Measurements from ENCODE around the gene PKM. TPM values are rescaled to one million over a fixed set of nuclear protein-coding genes. Genes with fewer than 3 reads are reported as not detected.

Gene PKM
- total RNA-seq, 2 donors from 2014 or later = 2,571 to 3,146 TPM

GRCh38 chr15:72200395-72201237 is 30.4 kb downstream of the PKM start:
- Mint-ChIP-seq H3K4me3 (peak overlapping the region; percentile 41), H3K27me3 (no peaks in the 10 kb centered on the region), H3K4me1 (peaks cover 31% of the 10 kb centered on the region), H3K27ac (peak overlapping the region; percentile 85), H3K9me3 (no peaks in the 10 kb centered on the region), H3K36me3 (ENCODE audit: low read depth) (peaks cover 81% of the 10 kb centered on the region)
- no peak for ATAC-seq (replicated peaks)

- peak; percentile 47 for ATAC-seq (replicated peaks)
- Mint-ChIP-seq H3K4me3 (no peak overlapping the region), H3K27ac (peak overlapping the region; percentile 85), H3K4me1 (peaks cover 30% of the 10 kb centered on the region), H3K27me3 (no peaks in the 10 kb centered on the region), H3K36me3 (ENCODE audit: low read depth) (peaks cover 72% of the 10 kb centered on the region), H3K9me3 (no peaks in the 10 kb centered on the region)
Measured at GRCh38 chr15:72199721-72200212, 31.2 kb downstream of the PKM start.

- no peaks in the 10 kb centered on the region for H3K27me3 Mint-ChIP-seq
- peaks cover 25% of the 10 kb centered on the region for H3K4me1 Mint-ChIP-seq
- peak overlapping the region; percentile 79 for H3K27ac Mint-ChIP-seq
- no peak for ATAC-seq (replicated peaks)
- no peaks in the 10 kb centered on the region for H3K9me3 Mint-ChIP-seq
- peaks cover 66% of the 10 kb centered on the region for H3K36me3 Mint-ChIP-seq (ENCODE audit: low read depth)
- no peak overlapping the region for H3K4me3 Mint-ChIP-seq
Measured at GRCh38 chr15:72199205-72199515, 31.8 kb downstream of the PKM start.

- ATAC-seq (replicated peaks) = peak; percentile 16
- peak overlapping the region; percentile 51 for H3K4me3 Mint-ChIP-seq
Measured at GRCh38 chr15:72198356-72199204, 32.4 kb downstream of the PKM start.

GRCh38 chr15:72197460-72198355 is 33.3 kb downstream of the PKM start, which contains the start of gene GRAMD2A:
Gene GRAMD2A, minus strand, starts transcription at chr15:72197787.
- Mint-ChIP-seq H3K36me3 (ENCODE audit: low read depth) (peaks cover 52% of the 10 kb centered on the region), H3K4me3 (peak within 1 kb of the TSS; percentile 51), H3K9me3 (no peaks in the 10 kb centered on the region), H3K4me1 (peaks cover 18% of the 10 kb centered on the region), H3K27ac (peak within 1 kb of the TSS; percentile 79), H3K27me3 (no peaks in the 10 kb centered on the region)
- peak; percentile 61 for ATAC-seq (replicated peaks)

More at GRCh38 chr15:72198356-72199204, 32.4 kb downstream of the PKM start:
- Mint-ChIP-seq H3K4me1 (peaks cover 20% of the 10 kb centered on the region), H3K9me3 (no peaks in the 10 kb centered on the region), H3K36me3 (ENCODE audit: low read depth) (peaks cover 60% of the 10 kb centered on the region), H3K27me3 (no peaks in the 10 kb centered on the region), H3K27ac (peak overlapping the region; percentile 79)

- Mint-ChIP-seq H3K27me3 (no peaks in the 10 kb centered on the region), H3K27ac (peak overlapping the region; percentile 52), H3K4me3 (no peak overlapping the region), H3K36me3 (ENCODE audit: low read depth) (peaks cover 45% of the 10 kb centered on the region), H3K4me1 (peaks cover 18% of the 10 kb centered on the region), H3K9me3 (no peaks in the 10 kb centered on the region)
- ATAC-seq (replicated peaks) = peak; percentile 1
Measured at GRCh38 chr15:72197041-72197459, 33.9 kb downstream of the PKM start.

GRCh38 chr15:72196409-72197040 is 34.5 kb downstream of the PKM start:
- H3K36me3 Mint-ChIP-seq (ENCODE audit: low read depth) = peaks cover 40% of the 10 kb centered on the region
- no peaks in the 10 kb centered on the region for H3K27me3 Mint-ChIP-seq
- ATAC-seq (replicated peaks) = no peak
- peaks cover 18% of the 10 kb centered on the region for H3K4me1 Mint-ChIP-seq
- H3K27ac Mint-ChIP-seq = peak overlapping the region; percentile 52
- H3K9me3 Mint-ChIP-seq = no peaks in the 10 kb centered on the region
- H3K4me3 Mint-ChIP-seq = no peak overlapping the region

GRCh38 chr15:72195101-72195511 is 35.9 kb downstream of the PKM start:
- no peak overlapping the region for H3K27ac Mint-ChIP-seq
- peaks cover 26% of the 10 kb centered on the region for H3K36me3 Mint-ChIP-seq (ENCODE audit: low read depth)
- no peaks in the 10 kb centered on the region for H3K9me3 Mint-ChIP-seq
- no peaks in the 10 kb centered on the region for H3K27me3 Mint-ChIP-seq
- peaks cover 13% of the 10 kb centered on the region for H3K4me1 Mint-ChIP-seq
- no peak for ATAC-seq (replicated peaks)
- no peak overlapping the region for H3K4me3 Mint-ChIP-seq

GRCh38 chr15:72193836-72194396 is 37.1 kb downstream of the PKM start:
- no peak for ATAC-seq (replicated peaks)

GRCh38 chr15:72192416-72192815 is 38.6 kb downstream of the PKM start:
- H3K27ac Mint-ChIP-seq = no peak overlapping the region
- ATAC-seq (replicated peaks) = no peak
- H3K9me3 Mint-ChIP-seq = no peaks in the 10 kb centered on the region
- H3K4me3 Mint-ChIP-seq = no peak overlapping the region
- H3K27me3 Mint-ChIP-seq = no peaks in the 10 kb centered on the region
- no peaks in the 10 kb centered on the region for H3K4me1 Mint-ChIP-seq
- no peaks in the 10 kb centered on the region for H3K36me3 Mint-ChIP-seq (ENCODE audit: low read depth)

More at GRCh38 chr15:72193836-72194396, 37.1 kb downstream of the PKM start:
- peaks cover 11% of the 10 kb centered on the region for H3K4me1 Mint-ChIP-seq
- no peak overlapping the region for H3K27ac Mint-ChIP-seq
- no peaks in the 10 kb centered on the region for H3K9me3 Mint-ChIP-seq
- no peak overlapping the region for H3K4me3 Mint-ChIP-seq
- H3K36me3 Mint-ChIP-seq (ENCODE audit: low read depth) = peaks cover 14% of the 10 kb centered on the region
- H3K27me3 Mint-ChIP-seq = no peaks in the 10 kb centered on the region

- H3K27me3 Mint-ChIP-seq = peaks cover 8% of the 10 kb centered on the region
Measured at GRCh38 chr15:72189250-72189902, 41.6 kb downstream of the PKM start.

GRCh38 chr15:72184165-72184811 is 46.7 kb downstream of the PKM start:
- Mint-ChIP-seq H3K9me3 (no peaks in the 10 kb centered on the region), H3K4me1 (no peaks in the 10 kb centered on the region), H3K27me3 (peaks cover 30% of the 10 kb centered on the region), H3K4me3 (no peak overlapping the region), H3K36me3 (ENCODE audit: low read depth) (no peaks in the 10 kb centered on the region), H3K27ac (no peak overlapping the region)
- no peak for ATAC-seq (replicated peaks)

More at GRCh38 chr15:72189250-72189902, 41.6 kb downstream of the PKM start:
- Mint-ChIP-seq H3K9me3 (no peaks in the 10 kb centered on the region), H3K27ac (no peak overlapping the region), H3K36me3 (ENCODE audit: low read depth) (no peaks in the 10 kb centered on the region), H3K4me3 (no peak overlapping the region), H3K4me1 (no peaks in the 10 kb centered on the region)
- ATAC-seq (replicated peaks) = no peak

All from activated T-helper 17 cell treated with anti-CD3 and anti-CD28 coated beads, Interleukin-2, amount 50 U/mL, for 72 hours (primary cell).